Activated CD4-positive, CD25-positive, alpha-beta regulatory T cell treated with anti-CD3 and anti-CD28 coated beads, Interleukin-2, amount 50 U/mL, for 72 hours (primary cell): ENCODE measurements around the gene CCL3.
"Not testable (repeated sequence)": the region's sequence is repeated elsewhere in the genome, so short reads cannot be mapped to it uniquely, and the experiment has no call there.

Source experiments
- DNase-seq: peaks from one replicate; pipeline ENCODE4 v3.0.0; 2021

CCL3 gene

GRCh38 chr17:36114971-36115648, 25.2 kb upstream of the CCL3 start:
- not testable (repeated sequence) for DNase-seq

GRCh38 chr17:36113131-36113530, 23.2 kb upstream of the CCL3 start:
- not testable (repeated sequence) for DNase-seq

- DNase-seq: no peak
These were observed 22.6 kb upstream of the CCL3 start for GRCh38 chr17:36112572-36112971.

DNA sequence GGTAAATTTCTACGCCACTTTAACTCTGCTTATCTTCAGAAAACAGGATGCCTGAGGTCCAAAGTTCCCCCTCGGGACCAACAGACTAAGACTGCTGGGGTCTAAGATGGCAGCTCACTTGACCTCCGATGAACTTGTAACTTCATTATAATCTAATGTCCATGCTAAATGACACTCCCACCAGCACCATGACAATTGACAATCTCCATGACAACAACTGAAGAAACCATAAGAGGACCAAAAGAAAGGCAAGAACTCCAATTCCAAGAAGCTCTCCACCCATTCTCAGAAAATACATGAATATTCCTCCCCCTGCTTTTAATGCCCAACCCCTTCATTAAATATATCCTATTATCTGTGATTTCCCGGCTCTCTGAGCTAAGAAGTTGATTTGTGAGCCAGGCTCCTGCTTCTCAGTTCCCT, 21.1 kb upstream of the CCL3 start:
- no peak for DNase-seq

DNA sequence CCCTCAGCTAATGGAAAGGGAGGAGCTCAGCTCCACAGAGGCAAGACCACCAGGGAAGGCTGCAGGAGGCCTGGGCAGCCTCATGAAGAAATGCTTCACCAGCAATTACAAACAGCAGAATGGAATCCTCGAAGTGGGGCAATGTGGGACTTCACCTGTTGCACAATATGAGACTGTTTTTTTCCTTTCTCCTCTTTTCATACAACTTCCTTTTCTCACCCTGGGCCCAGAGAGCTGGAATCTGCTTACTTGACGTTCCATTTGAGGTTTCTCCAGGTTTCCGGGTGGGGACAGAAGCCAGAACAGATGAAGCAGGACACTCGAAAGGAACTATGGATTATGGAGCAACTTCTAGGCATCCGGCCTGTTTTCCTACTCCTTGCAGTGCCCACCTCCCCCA, 18.3 kb upstream of the CCL3 start:
- not testable (repeated sequence) for DNase-seq

GRCh38 chr17:36107660-36108059, 17.7 kb upstream of the CCL3 start:
- DNase-seq: no peak

- no peak for DNase-seq
These were observed 16.5 kb upstream of the CCL3 start for GRCh38 chr17:36106493-36106835.

DNA sequence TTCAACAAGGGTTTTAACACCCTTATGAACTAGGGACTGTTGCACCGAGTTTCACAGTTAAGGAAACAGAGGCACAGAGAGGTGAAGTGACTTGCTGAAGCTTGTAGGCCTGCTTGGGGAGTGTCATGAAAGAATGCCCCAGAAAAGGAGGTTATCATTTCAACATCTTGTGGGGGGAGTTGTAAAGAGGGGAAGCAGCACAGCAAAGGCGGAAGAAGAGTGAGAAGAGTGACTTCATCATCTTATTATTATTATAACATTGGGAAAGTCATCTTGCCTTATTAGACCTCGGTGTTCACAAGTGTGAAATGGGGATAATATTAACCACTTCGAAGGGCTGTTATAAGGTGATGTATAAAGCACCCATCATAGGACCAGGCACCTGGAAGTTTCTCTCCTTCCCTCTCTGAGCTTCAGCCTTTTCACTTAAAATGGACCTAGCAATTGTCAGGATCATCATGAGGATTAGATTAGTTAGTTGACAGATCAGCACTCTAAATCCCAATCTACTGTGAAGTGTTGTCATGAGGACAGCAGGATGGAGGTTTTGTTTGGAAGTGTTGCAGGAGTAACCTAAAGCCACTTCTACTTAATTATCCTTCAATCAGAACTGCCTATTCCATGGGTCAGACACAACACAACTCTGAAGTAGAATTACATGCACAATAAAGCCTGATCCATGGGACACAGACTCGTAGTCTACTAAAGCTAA, 16.0 kb upstream of the CCL3 start:
- DNase-seq: no peak

GRCh38 chr17:36104701-36105181, 14.8 kb upstream of the CCL3 start:
- DNase-seq: no peak

- not testable (repeated sequence) for DNase-seq
These were observed 14.3 kb upstream of the CCL3 start for GRCh38 chr17:36104246-36104645.

DNA sequence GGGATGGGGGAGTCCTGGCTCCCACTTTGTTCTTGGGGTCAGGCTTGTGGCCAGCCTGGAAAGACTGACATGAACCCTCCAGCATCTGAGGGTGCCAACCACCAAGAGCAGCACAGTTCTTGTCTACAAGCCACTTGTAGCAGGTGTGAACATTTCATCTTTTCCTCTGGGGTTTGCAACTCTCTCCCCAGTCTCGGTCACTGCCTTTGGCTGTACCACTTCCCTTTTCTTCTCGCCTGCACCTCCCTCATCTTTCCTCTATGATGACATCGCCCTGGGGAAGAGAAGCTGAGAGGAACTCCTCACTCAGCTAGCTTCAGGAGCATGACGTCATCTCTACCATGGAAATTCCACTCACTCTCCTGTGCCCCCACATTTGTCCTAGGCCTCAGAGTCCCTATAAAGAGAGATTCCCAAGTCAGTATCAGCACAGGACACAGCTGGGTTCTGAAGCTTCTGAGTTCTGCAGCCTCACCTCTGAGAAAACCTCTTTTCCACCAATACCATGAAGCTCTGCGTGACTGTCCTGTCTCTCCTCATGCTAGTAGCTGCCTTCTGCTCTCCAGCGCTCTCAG, 13.5 kb upstream of the CCL3 start, which contains the start of gene CCL4:
Gene CCL4 (plus strand): TSS at position 427 of the 575 bp plus-strand sequence. CDS start 79 bp downstream, at position 506.
- DNase-seq: not testable (repeated sequence)

- DNase-seq: not testable (repeated sequence)
These were observed 9.1 kb upstream of the CCL3 start for GRCh38 chr17:36099004-36099403.

DNA sequence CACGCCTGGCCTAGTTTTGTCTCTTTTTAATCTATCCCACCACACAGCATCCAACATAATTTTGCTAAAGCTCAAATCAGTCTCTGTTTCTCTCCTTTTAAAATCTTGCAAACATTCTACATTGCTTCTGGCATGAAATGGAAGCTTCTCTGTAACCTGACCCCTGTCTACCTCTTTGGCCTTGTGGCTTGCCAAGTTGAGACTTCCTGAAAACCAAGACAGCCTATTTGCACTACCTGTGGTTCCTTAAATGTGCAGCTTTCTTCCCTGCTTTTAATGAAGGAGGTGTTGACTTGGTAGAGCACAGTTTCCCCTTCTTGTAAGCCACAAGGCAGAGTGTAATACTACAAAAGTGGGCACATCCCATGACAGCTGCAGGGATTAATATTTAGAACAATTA, 6.0 kb upstream of the CCL3 start:
- no peak for DNase-seq

GRCh38 chr17:36094746-36095145, 4.8 kb upstream of the CCL3 start:
- no peak for DNase-seq

- no peak for DNase-seq
These were observed 4.3 kb upstream of the CCL3 start for GRCh38 chr17:36094232-36094631.

DNA sequence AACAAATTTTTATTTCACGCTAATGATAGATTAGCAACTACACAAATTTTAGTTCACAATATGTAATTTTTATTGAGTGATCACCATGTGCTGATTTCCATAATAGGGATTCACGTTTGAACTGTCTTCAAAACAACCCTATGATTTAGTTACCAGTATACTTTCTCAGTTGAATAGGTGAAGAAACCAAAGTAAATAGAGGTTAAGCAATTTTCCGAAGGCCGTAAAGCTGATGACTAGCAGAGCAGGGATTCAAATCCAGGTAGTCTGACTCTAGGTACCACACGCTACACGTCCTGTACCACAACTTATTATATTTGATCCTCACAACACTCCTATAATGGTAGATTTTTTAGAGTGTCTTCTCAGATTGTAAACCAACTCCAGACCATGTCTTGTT, 2.8 kb upstream of the CCL3 start:
- not testable (repeated sequence) for DNase-seq

GRCh38 chr17:36092230-36092629, 2.3 kb upstream of the CCL3 start:
- DNase-seq: no peak

DNA sequence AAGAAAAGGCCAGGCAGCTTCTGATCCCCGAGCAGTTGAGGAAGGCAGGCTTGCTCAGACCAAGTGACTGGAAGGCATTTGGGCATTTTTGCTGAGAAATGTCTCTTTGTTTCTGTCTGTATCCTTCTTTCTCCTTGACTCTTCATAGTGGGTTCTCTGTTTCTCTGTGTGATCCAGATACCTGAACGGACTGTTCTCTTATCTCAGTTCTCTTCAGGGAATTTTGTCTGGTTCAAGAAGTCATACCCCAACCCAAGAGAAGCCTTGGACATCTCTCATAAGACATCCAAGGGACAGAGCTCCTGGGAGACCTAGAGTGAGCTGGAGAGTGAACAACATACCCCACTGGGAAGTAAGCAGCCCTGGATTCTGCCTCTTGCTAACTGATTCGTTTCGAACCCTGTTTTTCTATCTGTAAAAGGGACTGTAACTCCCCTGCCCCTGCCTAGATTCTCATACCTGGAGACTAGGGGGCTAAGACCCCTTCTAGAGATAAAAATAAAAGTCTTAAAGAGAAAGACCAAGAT, 541 bp downstream of the CCL3 start:
- no peak for DNase-seq

DNA sequence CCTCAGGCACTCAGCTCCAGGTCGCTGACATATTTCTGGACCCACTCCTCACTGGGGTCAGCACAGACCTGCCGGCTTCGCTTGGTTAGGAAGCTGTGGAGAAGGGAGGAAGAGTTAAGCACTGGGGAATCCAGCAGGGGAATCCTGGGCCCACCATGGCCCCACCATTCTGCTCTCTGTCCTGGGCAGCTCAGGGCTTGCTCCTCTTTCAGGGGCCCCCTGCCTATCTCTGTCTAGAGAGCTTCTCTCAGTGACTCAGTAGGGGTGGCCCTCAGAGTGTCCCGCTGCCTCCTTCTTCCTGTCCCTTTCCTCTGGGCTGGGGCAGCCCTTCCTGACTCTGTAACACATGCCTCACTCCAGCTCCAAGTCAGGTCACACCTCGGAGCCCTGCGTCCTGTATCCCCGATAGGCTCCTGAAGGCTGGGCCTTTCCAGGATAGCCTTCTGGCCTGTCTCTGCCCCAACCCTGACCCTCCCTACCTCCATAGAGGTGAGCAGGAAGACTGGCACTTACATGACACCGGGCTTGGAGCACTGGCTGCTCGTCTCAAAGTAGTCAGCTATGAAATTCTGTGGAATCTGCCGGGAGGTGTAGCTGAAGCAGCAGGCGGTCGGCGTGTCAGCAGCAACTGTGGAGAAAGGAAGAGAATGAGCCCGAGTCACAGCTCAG, 1.1 kb downstream of the CCL3 start:
- DNase-seq: no peak

DNA sequence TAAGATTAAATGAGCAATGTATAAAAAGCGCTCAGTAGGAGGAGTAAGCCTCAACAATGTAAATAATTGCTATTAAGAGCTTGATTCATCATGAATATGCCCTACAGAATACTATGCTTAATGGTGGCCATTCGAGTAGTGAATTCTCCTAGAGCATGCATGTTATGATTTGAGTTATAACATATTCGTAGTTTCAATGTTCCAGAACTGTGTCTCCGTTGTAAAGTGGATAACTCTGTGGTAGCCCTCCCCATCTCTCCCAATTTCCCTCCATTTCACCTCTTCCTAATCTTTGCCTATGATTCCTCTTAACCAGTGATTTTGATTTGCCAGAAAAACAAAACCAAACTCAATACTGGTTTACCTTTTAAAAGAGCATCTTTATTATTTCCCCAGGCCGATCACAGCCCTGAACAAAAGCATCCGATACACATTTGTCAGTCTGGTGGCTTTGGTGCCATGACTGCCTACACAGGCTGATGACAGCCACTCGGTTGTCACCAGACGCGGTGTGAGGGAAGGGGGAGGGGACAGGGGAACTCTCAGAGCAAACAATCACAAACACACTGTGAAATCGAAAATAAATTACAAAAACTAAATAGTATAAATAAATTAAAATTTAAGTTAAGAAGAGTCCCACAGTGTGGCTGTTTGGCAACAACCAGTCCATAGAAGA, 1.9 kb downstream of the CCL3 start:
- DNase-seq: not testable (repeated sequence)

DNA sequence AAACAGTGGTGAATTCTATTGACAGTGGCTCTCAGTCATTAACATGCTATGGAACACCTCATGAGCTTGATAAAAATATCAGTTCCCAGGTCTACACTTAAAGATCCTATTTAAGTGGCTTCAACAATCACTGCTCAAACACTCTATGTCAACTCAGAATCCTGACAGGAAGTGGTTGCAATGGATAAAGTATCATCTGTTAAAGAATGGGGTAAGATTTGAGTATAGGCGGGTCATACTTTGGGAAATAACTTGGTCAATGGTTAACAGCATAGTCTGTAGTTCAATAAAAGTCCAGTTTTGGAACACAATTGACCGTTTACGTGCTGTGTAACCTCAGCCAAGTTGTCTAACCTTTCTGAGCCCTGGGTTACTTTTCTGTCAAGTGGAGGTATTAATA, 2.5 kb downstream of the CCL3 start:
- not testable (repeated sequence) for DNase-seq

GRCh38 chr17:36086791-36087190, 3.2 kb downstream of the CCL3 start:
- DNase-seq: no peak

DNA sequence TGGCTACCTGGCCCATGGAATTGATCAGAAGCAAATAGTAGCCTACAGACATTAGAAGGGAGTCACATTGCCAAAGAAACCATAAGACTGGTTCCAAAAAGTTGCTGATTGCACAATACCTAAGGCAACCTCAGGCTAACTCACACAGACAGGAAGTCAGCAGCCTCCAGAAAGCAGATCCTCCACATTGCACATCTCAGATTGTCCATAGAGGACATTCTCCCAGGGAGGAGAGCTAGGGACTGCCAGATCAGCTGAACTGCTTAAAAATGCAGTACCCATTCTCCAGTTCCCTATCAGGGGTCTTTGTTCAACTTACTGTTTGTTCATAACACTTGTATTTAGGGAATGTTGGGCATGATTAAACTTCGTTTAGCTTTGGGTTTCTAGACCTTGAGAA, 4.2 kb downstream of the CCL3 start:
- DNase-seq: no peak
